RWPE1 (cell line): ENCODE measurements around the gene TERT.
"Not testable (repeated sequence)": the region's sequence is repeated elsewhere in the genome, so short reads cannot be mapped to it uniquely, and the experiment has no call there.

ENCODE experiments used
- CTCF ChIA-PET: fragments of 350-600 bp; sonication (Branson Sonifier 250); formaldehyde crosslinking; extraction: SDS; loops from one replicate; lab custom pipeline; 2021; lab: Yijun Ruan, JAX
- POLR2A ChIA-PET: fragments of 400-600 bp; formaldehyde crosslinking; extraction: SDS; loops from one replicate; lab custom pipeline; 2020; ENCODE audit warnings: antibody characterized with exemption; ENCODE audit not compliant: low non-redundant PET; lab: Yijun Ruan, JAX
- DNase-seq: peaks from one replicate; pipeline ENCODE4 v3.0.0; 2012; ENCODE audit warnings: low spot score
- H3K27ac ChIP-seq: fragments of 450-650 bp; 2 replicates; pipeline ENCODE4 v1.5.1; 2017
- TF ChIP-seq, protein P1 (sequence below): fragments of 450-650 bp; conservative IDR thresholded peaks from 2 replicates; pipeline ENCODE4 v1.5.1; 2017; ENCODE audit warnings: low read depth, mild to moderate bottlenecking

Gene TERT

DNA sequence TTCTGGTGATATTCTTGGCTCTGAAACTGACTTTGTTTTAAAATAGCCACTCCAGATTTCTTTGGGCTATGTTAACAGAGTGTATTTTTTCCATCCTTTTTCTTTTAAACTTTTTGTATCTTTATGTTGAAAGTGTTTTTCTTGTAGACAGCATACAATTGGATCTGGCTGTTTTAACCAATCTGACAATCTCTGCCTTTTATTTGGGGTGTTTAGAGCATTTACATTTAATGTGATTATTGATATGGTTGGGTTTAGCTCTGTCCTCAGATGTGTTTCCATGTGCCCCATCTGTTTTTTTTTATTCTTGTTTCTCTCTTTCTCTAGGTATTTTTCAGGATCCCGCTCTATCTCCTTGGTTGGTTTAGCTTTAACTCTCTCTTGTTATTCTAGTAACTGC lies 59.0 kb downstream of the TERT start:
- DNase-seq: no peak
- ChIA-PET CTCF (interaction anchor here (0.6 kb wide), 1 partner anchor 12 kb away, joined by 4 read pairs; no protein-coding TSS in a partner anchor), POLR2A (no interaction called here)
- TF ChIP-seq, protein P1, sequence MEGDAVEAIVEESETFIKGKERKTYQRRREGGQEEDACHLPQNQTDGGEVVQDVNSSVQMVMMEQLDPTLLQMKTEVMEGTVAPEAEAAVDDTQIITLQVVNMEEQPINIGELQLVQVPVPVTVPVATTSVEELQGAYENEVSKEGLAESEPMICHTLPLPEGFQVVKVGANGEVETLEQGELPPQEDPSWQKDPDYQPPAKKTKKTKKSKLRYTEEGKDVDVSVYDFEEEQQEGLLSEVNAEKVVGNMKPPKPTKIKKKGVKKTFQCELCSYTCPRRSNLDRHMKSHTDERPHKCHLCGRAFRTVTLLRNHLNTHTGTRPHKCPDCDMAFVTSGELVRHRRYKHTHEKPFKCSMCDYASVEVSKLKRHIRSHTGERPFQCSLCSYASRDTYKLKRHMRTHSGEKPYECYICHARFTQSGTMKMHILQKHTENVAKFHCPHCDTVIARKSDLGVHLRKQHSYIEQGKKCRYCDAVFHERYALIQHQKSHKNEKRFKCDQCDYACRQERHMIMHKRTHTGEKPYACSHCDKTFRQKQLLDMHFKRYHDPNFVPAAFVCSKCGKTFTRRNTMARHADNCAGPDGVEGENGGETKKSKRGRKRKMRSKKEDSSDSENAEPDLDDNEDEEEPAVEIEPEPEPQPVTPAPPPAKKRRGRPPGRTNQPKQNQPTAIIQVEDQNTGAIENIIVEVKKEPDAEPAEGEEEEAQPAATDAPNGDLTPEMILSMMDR: no peak
- H3K27ac ChIP-seq: no peak overlapping the region

DNA sequence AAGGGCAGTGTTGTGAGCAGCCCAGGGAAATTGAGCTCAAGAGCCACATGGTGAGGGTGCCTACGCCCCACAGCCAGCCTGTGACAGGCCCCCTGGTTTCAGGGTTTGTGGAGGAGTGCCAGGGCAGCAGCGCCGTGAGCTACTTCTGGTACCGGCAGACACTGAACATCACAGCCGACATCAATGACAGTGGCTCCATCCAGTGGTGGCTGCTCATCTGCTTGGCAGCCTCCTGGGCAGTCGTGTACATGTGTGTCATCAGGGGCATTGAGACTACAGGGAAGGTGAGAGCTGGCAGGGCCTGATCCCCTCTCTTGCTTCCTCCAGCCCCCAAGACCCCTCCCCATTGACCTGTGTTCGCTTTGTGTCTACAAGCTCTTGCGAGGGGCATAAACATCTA lies 59.5 kb downstream of the TERT start:
- no peak overlapping the region for H3K27ac ChIP-seq
- CTCF ChIA-PET: interaction anchor here (0.6 kb wide), 1 partner anchor 12 kb away, joined by 4 read pairs; no protein-coding TSS in a partner anchor
- DNase-seq: no peak
- TF ChIP-seq, protein P1: no peak
- POLR2A ChIA-PET: no interaction called here

DNA sequence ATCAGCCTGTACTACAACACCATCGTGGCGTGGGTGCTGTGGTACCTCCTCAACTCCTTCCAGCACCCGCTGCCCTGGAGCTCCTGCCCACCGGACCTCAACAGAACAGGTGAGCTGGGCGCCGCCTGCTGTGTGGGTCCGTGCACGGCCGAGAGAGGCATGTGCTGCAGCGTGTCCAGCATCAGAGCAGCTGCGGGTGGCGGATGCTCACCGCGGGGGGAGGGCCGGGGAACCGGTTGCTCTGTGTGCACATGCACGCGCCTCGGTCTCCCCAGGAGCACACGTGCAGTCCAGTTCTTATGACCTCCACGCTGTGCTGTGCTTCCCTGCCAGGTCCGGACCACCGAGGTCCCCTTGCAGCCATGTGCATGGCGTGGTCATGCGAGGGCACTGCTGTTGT lies 62.1 kb downstream of the TERT start:
- ChIA-PET POLR2A (no interaction called here), CTCF (interaction anchor here (0.7 kb wide), 1 partner anchor 1154 kb away, joined by 10 read pairs; no protein-coding TSS in a partner anchor)
- no peak overlapping the region for H3K27ac ChIP-seq
- TF ChIP-seq, protein P1: no peak
- no peak for DNase-seq

DNA sequence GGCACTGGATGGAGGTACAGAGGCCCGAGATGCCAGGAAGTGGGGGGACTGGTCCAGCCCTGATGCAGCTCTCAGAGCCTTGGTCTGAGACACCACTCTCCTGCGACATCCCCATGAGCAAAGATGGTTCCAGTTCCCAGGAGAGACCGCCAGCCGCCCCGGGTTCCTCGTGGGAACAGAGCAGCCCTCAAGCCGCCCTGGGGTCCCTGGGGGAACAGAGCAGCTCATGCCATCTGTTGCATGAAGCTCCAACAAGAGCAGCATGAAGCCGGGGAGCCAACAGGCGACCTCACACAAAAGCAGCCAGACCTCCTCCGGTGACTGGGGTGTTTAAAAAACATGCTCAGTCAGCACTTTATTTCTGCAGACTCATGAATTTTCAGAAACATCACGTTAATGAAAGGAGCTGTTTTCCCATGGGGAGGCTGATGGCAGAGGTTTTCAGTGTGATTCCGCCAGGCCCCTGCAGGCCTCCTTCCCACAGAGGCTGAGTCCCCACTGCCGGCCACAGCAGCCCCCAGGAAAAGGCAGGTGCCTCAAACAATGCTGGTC lies 63.4 kb downstream of the TERT start:
- H3K27ac ChIP-seq: no peak overlapping the region
- ChIA-PET CTCF (interaction anchor here (1.0 kb wide), 1 partner anchor 23 kb away, joined by 3 read pairs; no protein-coding TSS in a partner anchor), POLR2A (no interaction called here)
- TF ChIP-seq, protein P1: no peak
- DNase-seq: no peak

DNA sequence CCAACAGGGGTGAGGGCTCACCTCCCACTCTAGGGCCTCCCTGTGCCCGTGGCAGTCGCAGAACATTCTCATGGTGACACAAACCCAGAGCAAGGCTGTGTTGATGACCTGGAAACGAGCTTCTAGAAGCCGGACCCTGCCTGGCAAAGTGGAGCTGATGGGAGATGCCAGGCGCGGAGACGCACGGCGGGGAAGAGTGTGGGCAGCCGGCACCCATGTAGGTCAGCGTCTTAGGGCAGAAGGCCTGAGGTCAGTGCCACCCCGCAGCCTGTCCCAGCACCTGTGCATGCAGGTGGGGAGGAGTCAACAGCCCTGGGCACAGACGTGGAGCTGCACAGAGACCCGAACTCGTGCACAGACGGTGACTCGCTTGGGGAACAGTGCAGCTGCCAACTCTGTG lies 64.3 kb downstream of the TERT start:
- no peak overlapping the region for H3K27ac ChIP-seq
- ChIA-PET CTCF (interaction anchor here (1.0 kb wide), 1 partner anchor 22 kb away, joined by 3 read pairs; no protein-coding TSS in a partner anchor), POLR2A (no interaction called here)
- DNase-seq: no peak
- TF ChIP-seq, protein P1: no peak

DNA sequence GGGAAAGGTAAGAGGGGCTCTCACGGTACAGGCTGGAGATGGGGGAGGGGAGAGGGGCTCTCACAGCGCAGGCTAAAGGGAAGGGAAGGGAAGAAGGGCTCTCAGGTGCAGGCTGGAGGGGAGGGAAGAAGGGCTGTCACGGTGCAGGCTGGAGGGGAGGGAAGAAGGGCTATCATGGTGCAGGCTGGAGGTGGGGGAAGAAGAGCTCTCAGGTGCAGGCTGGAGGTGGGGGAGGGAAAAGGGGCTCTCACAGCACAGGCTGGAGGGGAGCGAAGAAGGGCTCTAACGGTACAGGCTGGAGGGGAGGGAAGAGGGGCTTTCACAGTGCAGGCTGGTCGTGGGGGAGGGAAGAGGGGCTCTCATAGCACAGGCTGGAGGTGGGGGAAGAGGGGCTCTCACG lies 65.0 kb downstream of the TERT start:
- H3K27ac ChIP-seq: no peak overlapping the region
- no peak for DNase-seq
- CTCF ChIA-PET: no interaction called here
- POLR2A ChIA-PET: no interaction called here
- TF ChIP-seq, protein P1: no peak

DNA sequence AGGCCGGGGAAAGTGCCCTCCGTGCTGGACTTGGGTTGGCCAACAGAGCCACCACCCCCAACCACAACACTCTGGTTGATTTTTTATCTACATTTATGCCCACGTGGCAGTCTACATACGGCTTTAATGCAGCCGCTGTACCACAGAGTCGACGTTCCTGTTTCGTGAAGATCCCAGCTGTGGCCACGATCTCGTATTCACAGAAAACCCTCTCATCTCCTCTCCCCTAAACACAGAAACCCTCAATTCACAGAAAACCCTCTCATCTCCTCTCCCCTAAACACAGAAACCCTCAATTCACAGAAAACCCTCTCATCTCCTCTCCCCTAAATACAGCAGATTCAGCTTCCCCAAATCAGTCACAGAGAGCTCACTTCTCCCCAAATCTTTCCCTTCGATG lies 65.8 kb downstream of the TERT start:
- POLR2A ChIA-PET, H3K27ac ChIP-seq, DNase-seq: not testable (repeated sequence)
- CTCF ChIA-PET: interaction anchor here (0.6 kb wide), 1 partner anchor 43 kb away, joined by 3 read pairs; no protein-coding TSS in a partner anchor
